Nephron (organoid): ENCODE data around the gene ARMH2.

ENCODE experiments used
- H3K27ac Mint-ChIP-seq, 3 experiments: 2 replicates each; pipeline ENCODE4 v1.8.0; 2020; ENCODE audit warnings: mixed read lengths in 3 of 3, mild to moderate bottlenecking in 2 of 3, moderate library complexity in 1 of 3
- H3K27me3 Mint-ChIP-seq: 2 replicates; pipeline ENCODE4 v1.8.0; 2021; ENCODE audit warnings: low read depth, mild to moderate bottlenecking, moderate library complexity, mixed read lengths
- H3K36me3 Mint-ChIP-seq: 2 replicates; pipeline ENCODE4 v1.8.0; 2020; ENCODE audit warnings: low read depth, mixed read lengths
- H3K4me1 Mint-ChIP-seq: 2 replicates; pipeline ENCODE4 v1.8.0; 2020; ENCODE audit warnings: mixed read lengths
- H3K4me3 Mint-ChIP-seq, 3 experiments: 2 replicates each; pipeline ENCODE4 v1.8.0; 2020; ENCODE audit warnings: mild to moderate bottlenecking in 3 of 3, mixed read lengths in 3 of 3, moderate library complexity in 2 of 3
- H3K9me3 Mint-ChIP-seq: 2 replicates; pipeline ENCODE4 v1.8.0; 2020; ENCODE audit warnings: mixed read lengths
- TF ChIP-seq, protein P1 (sequence below), 3 experiments: fragments of 200-600 bp; sonication (generic); IDR thresholded peaks; one replicate each; pipeline ENCODE4 v1.5.0; 2021; ENCODE audit warnings: antibody characterized with exemption in 3 of 3; ENCODE audit not compliant: unreplicated experiment in 3 of 3

ARMH2 gene

DNA sequence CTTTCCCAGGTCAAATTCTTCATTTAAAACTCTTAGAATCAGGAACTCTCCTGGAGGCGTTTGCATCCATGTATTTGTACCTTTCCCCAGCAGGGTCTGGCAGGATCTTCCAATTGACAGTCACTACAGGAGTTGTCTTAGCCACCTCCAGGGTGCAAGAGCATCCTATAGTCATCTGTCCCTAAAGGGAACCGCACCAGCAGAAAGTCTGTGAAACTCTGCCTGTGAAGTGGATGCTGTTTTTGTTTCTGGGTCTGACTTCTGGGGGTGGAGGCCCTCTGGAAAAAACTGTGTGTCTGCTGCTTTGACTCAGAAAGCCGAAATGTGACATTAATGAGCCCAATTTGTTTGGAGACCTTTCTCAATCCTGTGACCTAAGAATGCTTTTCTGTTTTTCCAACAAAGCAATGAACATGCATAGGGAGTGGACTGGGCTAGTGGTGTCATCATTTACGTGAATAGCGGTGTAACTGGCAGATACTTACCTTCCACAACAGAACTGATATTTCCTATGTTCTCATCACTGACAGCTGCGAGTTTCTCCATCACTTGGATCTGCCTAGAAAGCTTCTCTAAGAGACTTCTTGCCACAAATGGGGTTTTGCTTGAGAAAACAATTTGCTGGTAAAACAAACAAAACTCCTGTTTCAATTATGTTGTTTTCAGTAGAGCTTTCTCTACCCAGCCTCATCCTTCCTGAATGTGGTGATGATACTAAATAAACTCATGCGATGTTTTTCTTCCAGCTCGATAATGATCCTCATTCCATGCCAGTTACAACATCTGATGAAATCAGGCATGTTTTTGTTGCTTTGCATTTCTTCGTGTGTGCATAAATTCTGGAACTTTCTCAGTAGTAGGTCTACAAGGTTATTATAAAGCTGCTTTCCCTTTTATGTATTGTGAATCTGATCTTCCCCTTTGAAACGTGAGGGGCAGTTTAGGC lies 33.3 kb upstream of the ARMH2 start:
- peaks cover 12% of the 10 kb centered on the region for H3K4me1 Mint-ChIP-seq
- no peaks in the 10 kb centered on the region for H3K9me3 Mint-ChIP-seq
- H3K4me3 Mint-ChIP-seq: no peak overlapping the region
- H3K36me3 Mint-ChIP-seq: no peaks in the 10 kb centered on the region
- peaks cover 3% of the 10 kb centered on the region for H3K27me3 Mint-ChIP-seq
- peak overlapping the region in 2 of 3 experiments; percentile 30 to 66 for H3K27ac Mint-ChIP-seq
- TF ChIP-seq, protein P1, sequence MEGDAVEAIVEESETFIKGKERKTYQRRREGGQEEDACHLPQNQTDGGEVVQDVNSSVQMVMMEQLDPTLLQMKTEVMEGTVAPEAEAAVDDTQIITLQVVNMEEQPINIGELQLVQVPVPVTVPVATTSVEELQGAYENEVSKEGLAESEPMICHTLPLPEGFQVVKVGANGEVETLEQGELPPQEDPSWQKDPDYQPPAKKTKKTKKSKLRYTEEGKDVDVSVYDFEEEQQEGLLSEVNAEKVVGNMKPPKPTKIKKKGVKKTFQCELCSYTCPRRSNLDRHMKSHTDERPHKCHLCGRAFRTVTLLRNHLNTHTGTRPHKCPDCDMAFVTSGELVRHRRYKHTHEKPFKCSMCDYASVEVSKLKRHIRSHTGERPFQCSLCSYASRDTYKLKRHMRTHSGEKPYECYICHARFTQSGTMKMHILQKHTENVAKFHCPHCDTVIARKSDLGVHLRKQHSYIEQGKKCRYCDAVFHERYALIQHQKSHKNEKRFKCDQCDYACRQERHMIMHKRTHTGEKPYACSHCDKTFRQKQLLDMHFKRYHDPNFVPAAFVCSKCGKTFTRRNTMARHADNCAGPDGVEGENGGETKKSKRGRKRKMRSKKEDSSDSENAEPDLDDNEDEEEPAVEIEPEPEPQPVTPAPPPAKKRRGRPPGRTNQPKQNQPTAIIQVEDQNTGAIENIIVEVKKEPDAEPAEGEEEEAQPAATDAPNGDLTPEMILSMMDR (IDR thresholded peaks at IDR 0.05; ENCODE audit: unreplicated experiment in 3 of 3): no peak

DNA sequence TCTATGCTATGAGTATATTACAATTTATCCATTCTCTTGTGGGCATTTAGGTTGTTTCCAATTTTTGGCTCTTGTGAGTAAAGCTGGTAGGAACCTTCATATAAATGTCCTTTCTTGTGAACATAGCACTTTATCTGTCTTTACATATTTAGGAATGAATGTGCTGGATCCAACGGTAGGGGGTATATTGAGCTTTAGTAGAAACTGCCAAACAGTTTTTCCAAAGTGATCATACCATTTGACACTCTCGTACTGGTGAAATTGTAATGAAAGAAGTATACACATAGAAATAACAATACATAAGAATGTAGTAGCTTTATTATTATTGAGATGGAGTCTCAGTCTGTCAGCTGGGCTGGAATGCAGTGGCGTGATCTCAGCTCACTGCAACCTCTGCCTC lies 30.9 kb upstream of the ARMH2 start:
- Mint-ChIP-seq H3K36me3 (no peaks in the 10 kb centered on the region), H3K27ac (no peak overlapping the region), H3K27me3 (no peaks in the 10 kb centered on the region), H3K4me3 (no peak overlapping the region), H3K9me3 (no peaks in the 10 kb centered on the region), H3K4me1 (peaks cover 8% of the 10 kb centered on the region)
- TF ChIP-seq, protein P1 (IDR thresholded peaks at IDR 0.05; ENCODE audit: unreplicated experiment in 3 of 3): no peak

DNA sequence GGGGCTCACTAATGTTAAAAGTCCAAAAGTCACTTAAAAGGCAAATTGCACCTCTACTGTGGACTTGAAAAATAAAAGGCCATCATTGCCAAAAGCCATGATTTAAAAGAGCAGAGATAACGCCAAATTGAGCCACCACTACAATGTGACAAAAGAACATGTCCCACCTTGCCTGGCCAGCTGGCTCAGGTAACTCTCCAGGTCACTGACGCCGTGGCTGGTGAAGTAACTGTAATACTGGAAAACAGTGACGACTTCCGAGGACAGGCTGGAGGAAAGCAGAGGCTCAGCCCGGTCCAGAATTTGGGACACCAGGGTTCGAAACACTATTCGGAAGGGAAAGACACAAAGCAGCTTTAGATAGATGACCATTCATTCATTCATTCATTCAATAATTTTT lies 29.3 kb upstream of the ARMH2 start:
- H3K4me3 Mint-ChIP-seq: no peak overlapping the region
- no peaks in the 10 kb centered on the region for H3K9me3 Mint-ChIP-seq
- H3K27ac Mint-ChIP-seq: peak overlapping the region; percentile 17 to 61 (median 51)
- H3K27me3 Mint-ChIP-seq: no peaks in the 10 kb centered on the region
- TF ChIP-seq, protein P1 (IDR thresholded peaks at IDR 0.05; ENCODE audit: unreplicated experiment in 3 of 3): no peak
- H3K36me3 Mint-ChIP-seq: no peaks in the 10 kb centered on the region
- peaks cover 8% of the 10 kb centered on the region for H3K4me1 Mint-ChIP-seq

DNA sequence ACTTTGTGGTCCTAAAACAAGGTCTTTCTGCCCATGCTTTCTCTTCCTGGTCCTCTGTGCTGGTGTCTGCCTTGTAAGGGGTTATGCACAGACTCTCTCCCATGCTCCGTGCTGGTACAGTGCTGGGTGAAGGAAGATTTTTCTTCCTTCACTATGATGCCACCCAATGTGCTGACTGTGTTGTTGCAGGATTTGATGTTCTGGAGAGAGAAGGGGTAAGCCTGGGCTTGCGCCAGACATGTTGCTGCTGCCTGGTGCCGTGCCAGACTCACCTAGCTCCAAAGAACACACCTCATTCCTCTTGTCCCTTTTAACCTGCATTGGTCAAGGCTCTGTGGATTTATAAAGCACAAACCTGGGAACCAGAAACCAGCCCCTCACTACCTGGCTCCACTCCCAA lies 28.4 kb upstream of the ARMH2 start:
- no peaks in the 10 kb centered on the region for H3K27me3 Mint-ChIP-seq
- TF ChIP-seq, protein P1 (IDR thresholded peaks at IDR 0.05; ENCODE audit: unreplicated experiment in 3 of 3): no peak
- H3K9me3 Mint-ChIP-seq: no peaks in the 10 kb centered on the region
- no peaks in the 10 kb centered on the region for H3K36me3 Mint-ChIP-seq
- H3K27ac Mint-ChIP-seq: peak overlapping the region in 2 of 3 experiments; percentile 17 to 61
- H3K4me1 Mint-ChIP-seq: peaks cover 8% of the 10 kb centered on the region
- H3K4me3 Mint-ChIP-seq: no peak overlapping the region

DNA sequence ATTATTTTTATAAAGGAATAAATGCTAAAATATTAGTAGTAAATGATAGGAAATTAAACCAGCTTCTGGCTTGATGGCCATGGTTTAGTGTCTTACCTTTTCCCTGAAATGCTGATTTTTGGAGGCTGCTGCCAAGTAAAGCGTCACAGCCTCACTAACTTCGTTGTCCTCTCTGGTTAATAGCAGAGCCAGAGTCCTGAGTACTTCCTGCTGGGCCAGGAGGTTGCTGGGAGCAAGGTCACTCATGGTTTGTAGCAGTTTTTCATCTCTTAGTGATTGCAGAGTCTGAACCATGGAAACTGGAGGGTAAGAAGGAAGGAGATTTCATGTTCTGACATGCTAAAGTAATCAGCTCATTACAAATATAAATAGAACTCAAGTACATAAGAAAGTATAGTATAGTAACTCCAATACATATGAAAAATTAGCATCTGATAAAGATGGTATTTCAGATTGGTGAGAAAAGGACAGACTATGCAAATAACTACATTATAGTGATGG lies 26.5 kb upstream of the ARMH2 start:
- TF ChIP-seq, protein P1 (IDR thresholded peaks at IDR 0.05; ENCODE audit: unreplicated experiment in 3 of 3): no peak
- Mint-ChIP-seq H3K36me3 (no peaks in the 10 kb centered on the region), H3K9me3 (no peaks in the 10 kb centered on the region), H3K4me1 (peaks cover 3% of the 10 kb centered on the region), H3K4me3 (no peak overlapping the region), H3K27me3 (no peaks in the 10 kb centered on the region), H3K27ac (peak overlapping the region in 2 of 3 experiments; percentile 1 to 37)
